Sciatic nerve (tissue), 2 donors: ENCODE measurements around the gene GADD45A. TPM values are rescaled to one million over a fixed set of nuclear protein-coding genes. Genes with fewer than 3 reads are reported as not detected.
"Not testable (repeated sequence)": the region's sequence is repeated elsewhere in the genome, so short reads cannot be mapped to it uniquely, and the experiment has no call there.

Experiments
- ATAC-seq: fragments of 200-7000 bp; cut with Tn5 transposase; one replicate; pipeline ENCODE4 v1.9.1; 2020; ENCODE audit warnings: mild to moderate bottlenecking, moderate library complexity
- DNase-seq: peaks from one replicate; pipeline ENCODE4 v3.0.0-alpha.2; 2020; ENCODE audit warnings: low spot score
- intact Hi-C: fragments of 100-400 bp; cut with DNase I; formaldehyde crosslinking; loops from one replicate; pipeline ENCODE4 v1.14.2; 2022
- total RNA-seq: library from RNA; stranded (reverse); fragmentation: NEBNext Ultra II Directional; extraction: Animal tissue kit (Norgen Biotek cat#: 25700); gene quantifications from one replicate; pipeline ENCODE4 v1.2.1, GENCODE V29; 2021
- donor health status: DM: no; HTN: no; CAD: no.
- donor health status: DM: no; HTN: no; CAD: no.

GADD45A gene
- total RNA-seq, 1 donor from 2014 or later = 34.6 TPM

DNA sequence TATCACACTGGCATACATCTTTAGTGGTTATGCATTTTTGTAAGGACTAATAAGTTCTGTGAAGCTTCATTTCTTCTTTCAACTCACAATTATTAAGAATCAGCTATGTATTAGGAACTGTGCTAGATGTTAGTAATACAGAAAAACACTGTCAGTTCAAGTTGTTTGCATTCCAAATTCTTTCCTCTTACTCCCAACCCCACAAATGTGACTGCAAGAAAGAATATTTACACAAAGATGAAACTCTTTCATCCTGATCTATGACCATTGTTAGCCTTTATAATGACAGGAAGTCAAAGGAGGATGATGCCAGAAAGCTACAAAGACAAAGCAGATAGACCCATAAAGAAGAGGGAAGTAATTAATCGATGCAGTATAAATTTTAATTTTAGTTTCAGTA, 21.0 kb upstream of the GADD45A start:
- intact Hi-C loops = no loop called here
- no peak for DNase-seq
- no peak for ATAC-seq

DNA sequence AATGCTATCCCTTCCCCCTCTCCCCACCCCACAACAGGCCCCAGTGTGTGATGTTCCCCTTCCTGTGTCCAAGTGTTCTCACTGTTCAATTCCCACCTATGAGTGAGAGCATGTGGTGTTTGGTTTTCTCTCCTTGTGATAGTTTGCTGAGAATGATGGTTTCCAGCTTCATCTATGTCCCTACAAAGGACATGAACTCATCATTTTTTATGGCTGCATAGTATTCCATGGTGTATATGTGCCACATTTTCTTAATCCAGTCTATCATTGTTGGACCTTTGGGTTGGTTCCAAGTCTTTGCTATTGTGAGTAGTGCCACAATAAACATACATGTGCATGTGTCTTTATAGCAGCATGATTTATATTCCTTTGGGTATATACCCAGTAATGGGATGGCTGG, 19.7 kb upstream of the GADD45A start:
- ATAC-seq, DNase-seq, intact Hi-C loops: not testable (repeated sequence)

DNA sequence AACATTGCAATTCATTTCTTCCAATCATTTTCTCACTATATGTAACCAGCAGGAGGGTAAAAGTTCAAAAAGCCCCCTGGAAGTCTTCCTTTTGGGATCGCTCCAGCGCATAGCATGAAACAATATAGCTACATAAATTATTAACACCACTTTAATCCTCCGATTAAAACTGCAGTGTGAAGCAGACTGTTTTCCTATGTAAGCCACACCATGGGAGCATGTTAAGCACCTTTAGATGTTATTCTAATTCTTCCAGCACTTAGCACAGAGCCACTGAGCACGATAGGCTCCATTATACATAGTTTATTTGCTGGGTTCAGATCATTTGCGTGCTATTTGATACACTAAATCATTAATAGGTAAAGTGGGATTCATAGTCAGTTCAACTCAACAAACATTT, 18.4 kb upstream of the GADD45A start:
- ATAC-seq (no peak), DNase-seq (no peak)
- intact Hi-C loops = no loop called here

DNA sequence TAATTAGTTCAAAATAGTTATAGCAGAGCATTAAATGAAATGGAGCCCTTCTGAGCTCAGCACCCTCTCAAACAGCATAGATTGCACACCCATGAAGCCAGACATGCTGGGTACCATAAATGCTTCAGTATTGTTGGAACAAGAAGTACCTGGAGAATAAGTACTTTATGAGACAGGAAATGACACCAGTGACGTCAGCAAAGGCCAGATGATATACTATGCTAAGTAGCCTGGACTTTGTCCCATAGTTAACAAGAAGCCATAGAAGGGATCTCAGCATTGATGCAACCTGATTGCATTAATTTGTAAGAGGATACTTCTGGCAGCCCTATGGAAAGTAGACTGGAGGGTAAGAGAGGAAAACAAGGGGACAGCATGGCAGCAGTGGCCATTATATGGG, 16.3 kb upstream of the GADD45A start:
- intact Hi-C loops = no loop called here
- DNase-seq (no peak), ATAC-seq (no peak)

DNA sequence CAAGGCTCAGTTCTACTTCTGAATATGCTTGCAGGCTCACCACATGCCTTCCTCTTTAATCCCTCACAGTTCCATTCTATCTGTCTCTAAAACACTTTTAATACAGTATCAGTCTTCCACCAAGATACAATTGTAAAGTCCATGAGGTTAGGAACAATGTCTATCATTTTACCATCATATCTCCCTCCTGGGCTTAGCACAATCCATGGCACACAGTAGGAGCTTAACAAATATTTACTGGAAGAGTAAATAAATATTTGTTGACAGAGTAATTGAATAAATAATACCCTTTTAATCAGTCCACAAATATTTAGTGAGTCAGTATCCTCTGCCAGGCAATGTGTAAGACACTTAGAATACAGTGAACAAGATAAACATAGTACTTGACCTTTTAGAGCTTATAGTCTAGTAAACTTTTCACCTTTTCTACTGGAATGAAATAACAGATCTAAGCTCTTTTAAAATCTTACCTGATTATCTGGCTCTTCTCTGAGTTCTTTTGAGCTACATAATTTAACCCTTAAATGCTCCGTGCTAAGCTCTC, 12.7 kb upstream of the GADD45A start:
- DNase-seq (no peak), ATAC-seq (no peak)
- intact Hi-C loops = no loop called here

DNA sequence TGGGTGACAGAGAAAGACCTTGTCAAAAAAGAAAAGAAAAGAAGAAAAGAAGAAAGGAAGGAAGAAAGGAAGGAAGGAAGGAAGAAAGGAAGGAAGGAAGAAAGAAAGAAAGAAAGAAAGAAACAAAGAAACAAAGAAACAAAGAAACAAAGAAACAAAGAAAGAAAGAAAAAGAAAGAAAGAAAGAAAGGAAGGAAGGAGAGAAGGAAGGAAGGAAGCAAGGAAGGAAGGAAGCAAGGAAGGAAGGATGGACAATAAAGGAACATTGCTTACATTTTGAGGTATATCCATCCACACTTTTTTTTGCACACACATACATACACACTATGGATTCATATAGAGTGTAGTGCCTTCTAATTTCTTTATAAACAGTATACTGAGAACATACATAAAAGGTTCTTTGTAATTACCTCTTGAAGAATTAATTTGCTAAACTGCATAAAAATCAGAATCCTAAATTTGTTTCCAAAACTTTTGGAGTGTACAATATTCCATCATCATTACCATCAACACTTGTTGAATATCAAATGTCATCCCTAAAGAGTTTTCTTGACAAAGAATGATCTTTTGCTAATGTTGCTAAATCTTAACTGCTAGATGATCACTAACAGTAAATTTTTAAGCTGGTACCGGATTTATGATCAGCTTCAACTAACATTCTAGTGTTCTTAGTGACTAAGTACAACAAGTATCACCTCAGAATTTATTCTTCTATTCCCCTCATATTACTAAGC, 11.4 kb upstream of the GADD45A start:
- no peak for ATAC-seq
- intact Hi-C loops = no loop called here
- DNase-seq = no peak

DNA sequence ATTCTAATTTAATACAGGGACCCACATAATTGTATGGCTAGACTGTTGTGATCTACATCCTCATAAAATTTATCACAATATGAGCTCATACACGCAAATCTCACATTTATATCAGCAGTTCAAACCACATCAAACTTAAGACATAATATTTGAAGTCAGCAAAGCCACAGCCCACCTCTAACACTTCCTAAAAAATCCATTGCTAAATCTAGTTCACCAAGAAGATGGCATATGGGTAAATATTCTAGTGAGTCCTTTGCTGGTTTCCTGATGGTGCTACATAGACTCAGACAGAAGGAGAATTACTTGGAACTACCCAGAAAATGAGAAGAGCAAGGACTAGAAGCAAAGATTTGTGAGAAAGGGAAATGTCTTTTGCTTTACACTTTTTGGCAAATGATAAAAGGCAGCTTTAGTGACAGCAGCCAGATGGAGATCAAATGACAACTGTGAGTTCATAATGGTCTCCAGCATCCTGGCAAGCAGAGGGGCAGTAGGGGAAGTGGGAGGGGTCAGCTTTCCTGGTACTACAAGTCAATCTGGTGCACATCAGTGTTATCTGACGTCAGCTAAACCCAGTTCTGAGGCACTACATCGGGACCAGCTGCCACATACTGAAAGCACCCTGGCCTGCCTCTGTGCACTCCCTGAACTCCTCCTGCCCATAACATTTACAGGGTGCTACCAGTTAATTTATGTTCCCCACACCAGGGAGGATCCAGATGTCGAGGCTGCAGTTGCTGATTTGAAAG, 10.6 kb upstream of the GADD45A start:
- DNase-seq (no peak), ATAC-seq (peak; percentile 90)
- intact Hi-C loops = no loop called here

DNA sequence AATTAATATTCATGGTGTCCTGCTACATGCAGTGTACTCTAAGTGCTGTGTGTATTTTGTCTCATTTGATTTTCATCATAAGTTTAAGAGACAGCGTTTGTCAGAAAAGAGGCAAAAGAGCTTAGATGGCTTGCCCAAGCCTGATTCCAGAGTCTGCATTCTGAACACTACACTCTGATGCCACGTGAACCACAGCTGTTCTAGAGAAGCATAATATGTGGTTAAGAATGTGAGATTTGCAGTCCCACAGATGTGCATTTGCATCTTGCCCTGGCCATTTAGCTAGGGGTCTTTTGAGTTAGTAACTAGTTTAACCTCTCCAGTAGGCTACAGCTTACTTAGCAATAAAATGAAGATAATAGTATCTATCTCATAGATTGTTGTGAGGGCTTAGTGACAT, 9.2 kb upstream of the GADD45A start:
- intact Hi-C loops = no loop called here
- ATAC-seq (no peak), DNase-seq (no peak)

DNA sequence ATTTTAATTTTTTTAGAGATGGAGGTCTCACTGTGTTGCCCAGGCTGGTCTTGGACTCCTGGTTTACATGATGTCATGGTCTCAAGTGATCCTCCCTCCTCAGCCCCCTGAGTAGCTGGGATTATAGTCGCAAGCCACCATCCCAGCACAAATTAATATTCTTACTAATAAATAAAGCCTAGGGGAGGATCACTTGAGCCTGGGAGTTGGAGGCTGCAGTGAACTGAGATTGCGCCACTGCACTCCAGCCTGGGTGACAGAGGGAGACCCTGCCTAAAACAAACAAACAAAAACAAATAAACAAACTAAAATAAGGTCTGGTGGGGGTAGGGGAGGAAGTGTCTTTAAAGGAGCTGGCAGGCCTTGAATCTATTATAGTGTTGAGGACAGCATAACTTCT, 8.7 kb upstream of the GADD45A start:
- intact Hi-C loops = no loop called here
- no peak for ATAC-seq
- DNase-seq = no peak

DNA sequence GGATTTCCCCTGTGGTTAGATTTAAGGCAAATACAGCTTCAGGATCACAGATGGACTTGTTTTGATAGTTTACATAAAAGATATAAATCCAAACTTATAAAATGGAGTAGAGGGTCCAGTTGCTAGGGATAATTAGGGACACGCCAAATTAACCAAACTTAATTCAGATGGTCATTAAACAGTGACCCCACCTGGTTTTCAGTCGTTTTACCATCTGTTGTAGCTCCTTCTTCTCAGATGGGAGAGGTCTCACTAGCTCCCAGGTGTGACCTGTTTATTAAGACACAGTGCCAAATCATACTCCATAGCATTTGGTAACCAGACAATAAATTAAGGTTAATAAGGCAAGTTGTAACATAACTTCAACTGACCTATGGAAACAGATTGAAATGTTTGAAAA, 8.1 kb upstream of the GADD45A start:
- no peak for ATAC-seq
- DNase-seq = no peak
- intact Hi-C loops = no loop called here

DNA sequence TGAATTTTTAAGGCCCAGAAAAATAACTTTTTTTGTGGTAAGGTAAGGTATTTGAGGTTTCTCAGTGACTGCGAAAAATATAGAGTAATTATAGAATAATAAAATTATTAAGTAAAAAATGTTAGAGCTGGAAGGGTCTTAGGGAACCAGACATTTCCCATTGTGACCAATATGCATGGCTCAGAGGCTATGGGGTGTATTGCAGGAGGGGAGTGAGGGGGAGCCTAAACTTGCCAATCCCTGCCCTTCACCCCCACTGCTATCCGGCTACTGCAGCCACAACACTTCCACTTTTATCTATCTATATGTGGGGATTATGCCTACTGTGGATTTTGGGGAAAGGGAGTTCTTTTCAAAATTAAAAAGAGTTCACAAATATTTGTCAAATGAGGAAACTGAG, 7.6 kb upstream of the GADD45A start:
- intact Hi-C loops = no loop called here
- no peak for DNase-seq
- no peak for ATAC-seq

DNA sequence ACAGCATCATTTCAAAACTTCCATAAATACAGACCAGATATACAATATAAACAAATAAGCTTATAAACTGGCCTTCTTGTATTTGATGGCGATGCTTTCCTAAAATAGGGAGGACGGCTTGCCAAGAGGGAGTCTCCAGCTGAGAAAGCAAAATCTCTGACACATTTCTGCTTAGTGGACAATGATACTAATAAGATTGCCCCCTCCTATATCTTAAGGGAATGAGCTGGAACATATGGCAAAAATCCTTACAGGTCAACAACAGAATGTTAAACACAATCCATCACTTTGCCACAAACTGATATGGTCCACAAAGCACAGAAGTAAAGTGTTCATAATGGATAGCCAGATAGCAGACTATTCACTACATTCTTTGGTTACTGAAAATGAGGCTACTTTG, 7.1 kb upstream of the GADD45A start:
- DNase-seq (no peak), ATAC-seq (no peak)
- intact Hi-C loops = no loop called here

DNA sequence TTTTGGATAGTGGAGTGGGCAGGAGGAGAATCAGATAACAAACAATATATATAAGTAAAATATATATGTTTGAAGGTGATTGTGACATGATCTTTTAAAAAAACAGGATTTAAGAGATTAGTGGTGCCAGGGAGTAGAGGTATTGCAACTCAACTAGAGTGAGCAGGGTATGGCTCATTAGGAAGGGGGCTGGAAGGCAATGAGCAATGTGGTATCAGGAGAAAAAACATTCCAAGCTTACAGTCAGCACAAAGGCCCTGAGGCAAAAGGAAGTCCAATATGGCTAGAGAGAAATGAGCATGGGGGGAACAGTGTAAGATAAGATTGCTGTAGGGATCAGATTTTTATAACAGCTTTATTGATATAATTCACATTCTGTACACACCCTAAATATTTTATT, 5.3 kb upstream of the GADD45A start:
- no peak for DNase-seq
- ATAC-seq = no peak
- intact Hi-C loops = loop anchor here (10.0 kb wide), 1 partner anchor 75 kb away; no protein-coding TSS in a partner anchor

DNA sequence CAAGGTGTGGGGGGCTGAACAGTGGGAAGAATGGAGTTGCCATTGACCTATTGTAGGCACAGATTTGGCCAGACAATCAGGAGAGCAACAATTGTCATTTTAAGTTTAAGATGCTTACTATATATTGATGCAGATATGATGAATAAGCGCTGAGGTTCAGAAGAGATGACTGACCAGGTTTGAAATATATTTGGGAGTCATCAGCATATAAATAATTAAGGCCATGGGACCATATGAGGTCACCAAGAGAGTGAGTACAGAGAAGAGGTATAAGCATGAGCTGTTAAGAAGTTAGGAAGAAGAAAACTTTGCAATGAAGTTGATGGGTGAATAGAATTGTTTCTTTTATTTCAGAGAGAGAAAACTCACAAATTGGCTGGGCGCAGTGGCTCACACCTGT, 4.5 kb upstream of the GADD45A start:
- ATAC-seq (no peak), DNase-seq (no peak)
- intact Hi-C loops = loop anchor here (10.0 kb wide), 1 partner anchor 74 kb away; no protein-coding TSS in a partner anchor

DNA sequence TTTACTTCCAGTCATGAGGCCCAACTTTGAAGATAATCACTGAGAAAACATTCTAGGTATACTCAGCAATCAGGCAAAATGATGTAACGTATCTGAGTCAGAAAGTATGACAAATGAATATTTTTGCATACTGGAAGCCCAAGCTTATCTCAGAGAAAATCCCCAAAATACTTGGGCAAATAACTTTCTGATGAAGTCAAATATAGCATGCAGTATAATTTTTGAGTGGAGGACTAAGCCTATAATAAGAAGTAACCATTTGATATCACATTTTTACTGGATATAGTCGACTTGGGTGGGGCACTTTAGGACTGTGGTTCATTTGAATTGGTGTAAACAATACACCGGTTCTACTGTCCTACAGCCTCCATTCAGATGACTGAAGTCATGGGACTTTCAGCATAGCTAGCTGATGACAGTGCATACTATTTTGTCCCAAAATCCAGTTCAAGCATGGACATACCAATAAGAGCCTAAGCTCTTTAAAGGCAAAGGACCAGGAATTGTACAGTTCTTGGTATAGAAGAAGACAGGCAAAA, 2.3 kb upstream of the GADD45A start:
- intact Hi-C loops = loop anchor here (10.0 kb wide), 1 partner anchor 72 kb away; no protein-coding TSS in a partner anchor
- ATAC-seq (no peak), DNase-seq (no peak)

DNA sequence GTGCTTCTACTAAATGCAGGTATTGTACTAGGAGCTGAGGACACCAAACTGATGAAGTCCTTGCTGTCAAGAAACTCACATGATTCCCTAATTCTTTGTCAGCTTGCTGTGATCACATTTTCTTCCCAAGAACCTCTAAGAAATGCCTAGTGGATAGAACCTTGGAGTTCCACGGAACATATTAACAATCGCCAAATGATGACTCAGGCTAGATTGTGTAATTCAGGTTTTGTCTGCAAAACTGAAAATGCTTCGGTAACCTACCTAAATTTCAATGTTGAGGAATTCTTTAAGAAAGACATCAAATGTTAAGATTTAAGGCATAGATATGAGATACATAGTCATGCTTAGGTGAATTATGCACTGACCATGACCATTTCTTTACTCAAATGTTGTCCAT, 1.7 kb upstream of the GADD45A start:
- intact Hi-C loops = loop anchor here (10.0 kb wide), 1 partner anchor 71 kb away; no protein-coding TSS in a partner anchor

DNA sequence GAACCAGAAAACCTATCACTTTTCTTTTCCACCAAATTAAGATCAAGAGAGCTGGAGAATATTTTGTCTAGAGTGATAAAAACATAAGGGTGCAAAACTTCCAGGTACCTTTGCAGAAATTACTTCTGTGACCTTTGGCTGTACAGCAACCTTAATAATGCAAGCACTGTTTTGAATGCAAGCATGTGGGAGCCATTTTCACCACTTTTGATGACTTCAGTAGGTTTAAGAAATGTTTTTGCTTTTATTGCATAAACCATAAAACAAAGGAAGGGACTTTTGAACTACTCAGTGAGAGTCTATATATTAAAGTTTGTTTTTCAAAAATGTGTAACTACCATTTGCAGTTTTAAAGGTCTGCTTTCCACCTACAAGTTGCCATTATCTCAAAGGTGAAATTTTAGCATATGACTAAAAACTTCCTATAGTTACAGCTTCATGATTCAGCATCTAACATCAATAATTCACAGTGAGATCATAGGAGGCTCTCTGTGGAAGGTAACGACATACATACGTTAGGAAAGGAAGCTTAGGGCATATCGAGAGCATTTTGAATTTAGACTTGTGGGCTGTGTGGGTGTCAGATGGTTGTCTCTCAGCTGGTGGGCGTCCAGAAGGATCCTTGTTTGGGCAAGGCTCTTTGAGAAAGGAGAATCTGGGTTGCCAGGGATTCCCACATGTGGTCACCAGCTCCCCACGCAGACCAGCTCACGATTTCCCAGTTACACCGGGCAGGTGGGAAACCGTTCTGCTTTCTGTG, 1.1 kb upstream of the GADD45A start:
- intact Hi-C loops = loop anchor here (10.0 kb wide), 1 partner anchor 71 kb away; no protein-coding TSS in a partner anchor
- ATAC-seq (no peak), DNase-seq (no peak)

More for the DNA sequence above, 1.7 kb upstream of the GADD45A start:
- DNase-seq = no peak
- no peak for ATAC-seq

DNA sequence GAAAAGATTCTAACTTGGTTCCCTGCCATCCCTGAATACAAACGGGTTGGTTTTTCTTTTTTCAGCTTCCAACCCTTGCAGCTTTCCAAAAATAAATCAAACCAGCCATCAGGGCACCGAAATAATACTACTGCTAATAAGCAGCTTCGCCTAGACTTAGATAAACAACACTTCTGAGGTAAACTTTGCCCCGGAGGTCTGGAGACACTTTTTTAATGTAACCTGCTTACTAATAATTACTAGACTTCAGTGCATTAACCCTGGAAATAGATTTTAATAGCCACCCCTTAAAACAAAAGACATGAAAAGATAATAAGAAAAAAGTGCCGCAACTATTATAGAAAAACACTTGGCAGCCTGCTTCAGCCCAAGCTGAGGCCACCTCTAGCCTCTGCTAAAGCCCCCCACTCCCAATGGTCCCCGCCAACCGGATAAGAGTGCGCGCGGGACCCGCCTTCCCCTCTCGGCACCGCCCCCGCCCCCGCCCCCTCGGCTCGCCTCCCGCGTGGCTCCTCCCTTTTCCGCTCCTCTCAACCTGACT, 405 bp upstream of the GADD45A start:
- intact Hi-C loops = loop anchor here (10.0 kb wide), 1 partner anchor 70 kb away; no protein-coding TSS in a partner anchor
- DNase-seq = no peak

More for the DNA sequence above, 405 bp upstream of the GADD45A start:
- no peak for ATAC-seq
